Posterior vena cava (tissue), 2 donors: ENCODE measurements around the gene ZFHX3. TPM values are rescaled to one million over a fixed set of nuclear protein-coding genes. Genes with fewer than 3 reads are reported as not detected.
"Not testable (repeated sequence)": the region's sequence is repeated elsewhere in the genome, so short reads cannot be mapped to it uniquely, and the experiment has no call there.

Experiments used
- DNase-seq: peaks from one replicate; pipeline ENCODE4 v3.0.0-alpha.2; 2020; ENCODE audit warnings: low spot score
- intact Hi-C, 2 donors: fragments of 100-400 bp; cut with DNase I; formaldehyde crosslinking; loops; one replicate each; pipeline versions ENCODE4 v1.14.1 to v1.14.2; 2022 to 2023
- total RNA-seq, 2 donors: library from RNA; stranded (reverse); fragmentation: NEBNext Ultra II Directional; extraction: Animal tissue kit (Norgen Biotek cat#: 25700); gene quantifications; one replicate each; pipeline ENCODE4 v1.2.1, GENCODE V29; 2021
- donor health status: DM: yes; HTN: yes; CAD: no.
- donor health status: DM: yes; HTN: yes; CAD: no.

Gene ZFHX3
- total RNA-seq, 2 donors from 2014 or later: 40.8 to 43.7 TPM

DNA sequence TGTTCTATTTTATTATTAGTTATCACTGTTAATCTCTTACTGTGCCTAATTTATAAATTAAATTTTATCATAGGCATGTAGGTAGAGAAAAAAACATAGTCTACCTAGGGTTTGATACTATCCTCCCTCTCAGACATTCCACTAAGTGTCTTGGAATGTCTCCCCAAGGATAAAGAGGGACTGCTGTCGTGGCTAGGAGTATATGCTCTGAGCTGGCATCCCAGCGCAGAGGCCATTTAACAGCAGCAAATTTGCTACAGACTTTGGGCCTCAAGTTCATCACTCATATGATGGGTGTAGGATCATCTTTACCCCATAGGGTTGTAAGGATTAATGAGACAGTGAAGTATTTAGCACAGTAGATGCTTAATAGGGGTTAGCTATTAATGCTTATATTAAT is 56.7 kb downstream of the ZFHX3 start:
- DNase-seq: no peak
- intact Hi-C loops: no loop called here

DNA sequence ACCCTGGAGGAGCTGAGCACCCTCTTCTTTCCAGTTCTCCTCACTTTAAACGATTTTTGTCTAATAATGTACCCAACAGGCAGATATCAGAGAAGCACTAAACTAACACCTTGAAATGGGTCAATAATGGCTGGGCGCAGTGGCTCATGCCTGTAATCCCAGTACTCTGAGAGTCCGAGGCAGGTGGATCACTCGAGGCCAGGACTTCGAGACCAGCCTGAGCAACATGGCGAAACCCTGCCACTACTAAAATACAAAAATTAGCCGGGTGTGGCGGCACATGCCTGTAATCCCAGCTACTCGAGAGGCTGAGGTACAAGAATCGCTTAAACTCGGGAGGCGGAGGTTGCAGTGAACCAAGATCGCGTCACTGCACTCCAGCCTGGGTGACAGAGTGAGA is 57.4 kb downstream of the ZFHX3 start:
- DNase-seq: peak; percentile 38
- intact Hi-C loops: no loop called here

DNA sequence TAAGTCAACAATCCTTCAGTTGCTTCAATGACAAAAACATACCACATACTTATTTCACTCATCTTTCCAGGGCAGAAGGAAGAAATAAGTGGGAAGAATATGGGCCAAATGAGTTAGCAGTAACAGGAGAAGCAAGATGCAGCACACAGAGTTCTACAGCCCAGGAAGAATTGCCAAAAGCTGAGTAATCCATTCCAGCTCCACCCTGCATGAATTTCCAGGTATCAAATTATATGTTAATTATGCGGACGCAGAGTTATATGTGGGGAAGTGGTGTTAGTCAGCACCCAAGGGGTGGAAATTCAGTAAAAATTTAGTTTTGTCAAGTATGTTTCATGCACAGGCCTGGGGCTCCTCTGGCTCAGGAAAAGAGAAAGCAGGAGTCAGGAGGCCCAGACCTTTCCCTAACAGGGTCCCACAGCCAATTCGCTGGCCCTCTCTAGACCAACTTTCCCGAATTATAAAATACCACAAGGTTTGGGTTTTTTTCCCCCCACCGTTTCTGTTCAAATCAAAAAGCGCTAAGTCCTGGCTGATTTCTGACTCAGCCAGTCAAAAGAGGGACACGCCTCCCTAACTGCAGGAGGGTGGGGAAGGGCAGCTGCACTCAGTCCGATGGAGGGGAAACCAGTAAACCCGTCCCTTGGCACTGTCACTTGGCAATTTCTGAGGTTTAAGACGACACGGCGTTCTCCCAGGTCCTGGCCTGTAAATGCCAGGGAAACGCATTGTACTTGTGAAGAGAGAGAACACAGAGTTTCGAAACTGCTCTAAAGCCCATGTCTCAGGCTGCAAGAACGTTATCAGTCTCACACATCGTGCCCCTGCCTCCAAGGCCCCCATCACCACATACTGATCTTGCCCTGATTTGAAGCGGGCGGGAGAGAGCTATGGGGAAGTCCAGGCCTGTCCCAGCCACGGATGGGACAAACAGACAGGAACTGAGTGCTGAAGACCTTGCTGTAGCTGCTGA is 58.1 kb downstream of the ZFHX3 start:
- intact Hi-C loops: no loop called here
- peak; percentile 90 for DNase-seq

DNA sequence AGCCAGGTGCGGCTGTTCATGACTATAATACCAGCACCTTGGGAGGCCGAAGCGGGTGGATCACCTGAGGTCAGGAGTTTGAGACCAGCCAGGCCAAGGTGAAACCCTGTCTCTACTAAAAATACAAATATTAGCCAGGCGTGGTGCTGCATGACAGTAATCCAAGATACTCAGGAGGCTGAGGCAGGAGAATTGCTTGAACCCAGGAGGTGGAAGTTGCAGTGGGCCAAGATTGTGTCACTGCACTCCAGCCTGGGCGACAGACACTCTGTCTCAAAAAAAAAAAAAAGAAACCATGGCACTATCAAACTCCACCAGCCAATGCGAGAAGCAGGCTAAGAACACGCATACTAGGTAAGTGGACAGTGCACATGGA is 58.7 kb downstream of the ZFHX3 start:
- DNase-seq, intact Hi-C loops: not testable (repeated sequence)

DNA sequence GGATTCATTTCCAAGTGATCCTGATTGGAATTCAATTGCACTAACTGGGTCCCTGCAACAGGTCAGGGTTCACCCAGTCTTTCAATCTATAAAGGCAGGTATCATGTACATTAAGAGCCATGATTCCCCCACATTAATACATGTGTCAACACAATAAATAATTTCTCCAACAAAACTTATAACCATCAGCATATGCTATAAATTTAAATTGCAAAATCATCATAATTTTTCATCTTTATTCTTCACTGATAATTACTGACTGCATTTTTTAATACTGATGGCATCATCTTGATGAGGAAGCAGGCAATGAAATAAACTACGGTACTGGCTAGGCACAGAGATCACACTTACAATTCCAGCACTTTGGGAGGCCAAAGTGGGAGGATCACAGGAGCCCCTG is 59.4 kb downstream of the ZFHX3 start:
- intact Hi-C loops: no loop called here
- DNase-seq: no peak

DNA sequence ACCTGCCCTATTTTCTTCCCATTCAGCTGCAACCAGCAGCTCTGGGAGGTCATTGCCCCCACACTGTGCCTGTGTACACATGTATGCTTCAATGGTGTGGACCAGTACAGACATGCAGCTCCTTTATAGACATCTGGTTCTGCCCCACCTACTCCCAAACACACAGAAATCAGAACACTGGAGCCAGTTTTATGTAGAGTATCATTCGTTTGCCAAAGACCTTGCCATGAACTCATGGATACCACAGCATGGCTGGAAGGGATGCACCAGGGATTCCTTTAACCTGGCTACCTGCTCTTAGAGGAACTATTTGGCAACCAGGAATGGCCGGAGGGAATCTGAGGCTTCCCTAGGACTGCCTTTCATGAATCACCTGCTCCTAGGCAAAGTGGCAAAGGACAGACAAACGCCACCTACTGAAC is 60.4 kb downstream of the ZFHX3 start:
- no peak for DNase-seq
- intact Hi-C loops: no loop called here

DNA sequence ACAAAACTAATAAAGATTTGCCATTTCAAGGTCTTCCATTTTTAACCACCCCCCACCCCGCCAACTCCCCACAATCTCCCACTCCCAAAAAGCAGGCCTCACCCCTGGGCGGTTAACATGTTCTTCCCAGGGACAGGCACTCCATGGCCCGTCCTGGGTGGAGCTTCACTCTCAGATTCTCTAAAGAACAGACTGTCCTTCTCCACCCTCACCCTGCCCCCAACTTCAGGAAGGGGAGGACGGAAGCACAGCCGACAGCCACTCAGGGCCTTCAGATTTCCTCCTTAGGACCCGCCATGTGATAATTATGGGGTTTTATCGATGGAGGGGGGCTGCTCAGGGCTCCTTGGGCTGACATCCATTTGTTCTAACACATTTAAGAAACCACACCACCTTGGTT is 61.9 kb downstream of the ZFHX3 start:
- peak; percentile 87 for DNase-seq
- intact Hi-C loops: no loop called here

DNA sequence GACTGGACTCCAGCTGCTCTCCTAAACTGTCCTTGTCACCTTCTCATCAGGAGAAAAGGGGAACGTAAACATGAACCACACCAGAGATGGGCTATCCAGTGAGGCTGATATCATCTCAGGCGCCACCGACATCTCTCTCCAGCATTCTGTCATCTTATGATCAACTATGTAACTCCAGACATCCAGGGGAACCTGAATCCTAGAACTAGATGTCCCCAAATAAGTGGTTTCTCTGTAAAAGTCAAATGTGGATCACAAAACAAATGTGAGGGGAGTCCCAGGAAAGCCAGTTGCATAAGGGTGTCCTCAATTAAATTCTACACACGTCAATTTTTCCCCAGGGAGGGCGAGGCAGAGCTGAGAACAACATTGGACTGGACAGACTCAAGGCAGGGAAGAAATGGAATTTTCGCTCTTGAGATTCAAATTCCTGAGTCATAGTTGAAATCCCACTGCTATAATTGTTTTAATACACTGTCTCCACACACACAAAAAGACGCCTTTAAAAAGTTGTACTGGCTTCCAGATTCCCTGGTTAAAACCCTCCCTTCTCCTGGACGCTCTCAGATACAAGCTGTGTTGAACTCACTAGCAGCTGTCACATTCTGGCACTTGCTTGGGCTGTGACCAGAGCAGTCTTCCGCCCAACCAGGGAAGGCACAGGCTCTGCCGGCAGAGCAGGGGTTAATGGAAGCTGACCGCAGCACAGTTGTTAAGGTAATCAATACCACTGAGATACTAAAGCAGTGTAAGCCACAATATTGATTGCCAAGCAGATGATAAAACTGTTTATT is 62.6 kb downstream of the ZFHX3 start:
- intact Hi-C loops: no loop called here
- DNase-seq: peak; percentile 90

DNA sequence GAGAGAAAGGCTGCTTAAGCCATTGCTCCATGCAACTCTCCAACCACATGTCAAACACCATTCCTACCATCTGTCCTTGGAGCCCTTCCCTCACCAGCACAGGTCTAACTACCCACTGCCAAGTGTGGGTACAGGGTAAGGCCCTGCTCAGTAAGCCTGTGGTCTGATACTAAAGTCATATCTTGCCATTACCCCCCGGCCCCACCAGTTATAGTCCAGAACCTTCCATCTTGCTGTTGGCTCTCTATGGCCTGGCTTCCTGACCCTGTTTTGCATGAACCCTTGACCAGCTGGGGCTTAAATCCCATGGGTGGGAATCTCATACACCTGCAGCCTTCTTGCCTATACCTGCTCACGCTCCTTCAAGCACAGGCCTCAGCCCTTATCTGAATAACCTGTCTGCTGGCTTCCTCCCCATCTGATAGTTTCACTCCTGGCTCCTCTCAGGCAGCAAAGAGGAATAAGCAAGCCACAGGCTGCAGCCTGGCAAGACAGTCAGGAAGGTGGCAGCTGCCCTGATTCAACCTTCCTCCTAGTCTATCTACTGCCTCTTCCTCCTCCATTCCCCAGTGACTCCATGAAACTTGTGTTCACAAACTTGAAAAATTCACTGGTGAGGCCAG is 64.1 kb downstream of the ZFHX3 start:
- no peak for DNase-seq
- intact Hi-C loops: no loop called here

DNA sequence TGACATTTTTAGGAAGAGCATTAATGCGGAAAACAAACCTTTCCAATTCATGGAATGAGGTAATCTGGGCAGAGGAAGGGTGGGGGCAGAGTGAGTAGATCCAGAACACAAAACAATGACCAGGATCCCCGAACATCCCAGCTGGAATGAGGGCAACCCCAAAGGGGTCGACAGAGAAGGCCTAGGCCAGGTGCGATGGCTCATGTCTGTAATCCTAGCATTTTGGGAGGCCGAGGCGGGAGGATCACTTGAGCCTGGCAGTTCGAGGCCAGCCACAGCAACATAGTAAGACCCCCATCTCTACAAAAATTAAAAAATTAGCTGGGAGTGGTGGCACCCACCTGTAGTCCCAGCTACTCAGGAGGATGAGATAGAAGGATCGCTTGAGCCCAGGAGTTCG is 64.7 kb downstream of the ZFHX3 start:
- no peak for DNase-seq
- intact Hi-C loops: no loop called here

DNA sequence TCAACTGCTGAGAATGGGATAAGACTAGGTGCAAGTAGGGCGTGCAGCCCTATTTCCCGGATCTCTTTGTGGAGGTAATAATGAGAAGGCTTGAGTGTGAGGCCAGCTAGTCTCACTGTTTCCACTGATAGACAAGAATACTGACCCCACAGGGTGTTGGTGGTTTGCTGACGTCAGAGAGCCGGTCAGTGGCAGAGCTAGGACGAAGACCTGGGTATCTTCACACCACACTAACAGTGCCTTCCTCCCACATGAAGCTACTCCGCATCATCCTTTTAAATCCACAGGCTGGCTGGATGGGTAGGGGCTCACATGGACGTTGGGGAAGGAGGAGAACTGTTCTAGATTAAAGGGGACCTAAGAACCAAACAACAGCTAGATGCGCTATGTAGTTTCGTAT is 68.0 kb downstream of the ZFHX3 start:
- peak; percentile 37 for DNase-seq
- intact Hi-C loops: loop anchor here in 1 of 2 donors (5.0 kb wide), 1 partner anchor 38 kb away; no protein-coding TSS in a partner anchor

DNA sequence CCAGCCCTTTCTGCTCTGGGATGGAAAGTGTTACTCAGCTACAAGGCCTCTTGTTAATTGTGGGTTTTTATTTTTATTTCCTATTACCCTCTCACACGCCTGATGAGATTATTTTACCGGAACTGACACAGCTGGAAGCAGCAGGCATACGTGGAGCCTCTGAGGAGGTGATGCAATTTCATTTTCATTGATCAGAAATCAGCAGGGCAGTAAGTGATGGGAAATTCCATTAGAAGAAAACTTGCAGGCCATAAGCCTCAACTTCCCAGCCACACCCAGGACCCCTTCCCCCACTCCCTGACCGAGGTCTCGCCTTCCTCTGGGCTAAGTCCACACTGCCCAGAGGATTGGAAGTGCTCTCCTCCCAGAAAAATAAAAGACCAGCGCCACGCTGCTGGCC is 69.7 kb downstream of the ZFHX3 start:
- DNase-seq: no peak
- intact Hi-C loops: loop anchor here in 1 of 2 donors (5.0 kb wide), 1 partner anchor 36 kb away; no protein-coding TSS in a partner anchor

DNA sequence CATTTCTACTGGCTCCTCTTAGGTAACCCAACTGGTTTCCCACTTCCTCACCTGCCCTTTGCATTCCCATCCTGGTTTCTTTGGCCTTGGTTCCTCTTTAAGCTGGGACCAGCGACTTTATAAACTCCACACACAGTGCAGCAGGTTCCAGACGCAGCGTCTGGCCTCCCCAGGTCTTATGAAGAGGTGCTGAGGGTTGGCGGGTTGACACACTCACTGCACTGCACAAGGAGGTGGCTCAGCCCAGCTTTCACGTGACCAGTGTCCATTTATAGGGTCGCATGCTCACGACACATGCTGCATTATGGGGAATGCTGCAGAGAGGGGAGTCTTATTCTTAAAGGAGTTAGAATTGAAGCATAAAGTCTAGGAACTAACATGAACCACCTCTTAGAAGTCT is 70.8 kb downstream of the ZFHX3 start:
- no peak for DNase-seq
- intact Hi-C loops: loop anchor here in 1 of 2 donors (5.0 kb wide), 1 partner anchor 35 kb away; no protein-coding TSS in a partner anchor

DNA sequence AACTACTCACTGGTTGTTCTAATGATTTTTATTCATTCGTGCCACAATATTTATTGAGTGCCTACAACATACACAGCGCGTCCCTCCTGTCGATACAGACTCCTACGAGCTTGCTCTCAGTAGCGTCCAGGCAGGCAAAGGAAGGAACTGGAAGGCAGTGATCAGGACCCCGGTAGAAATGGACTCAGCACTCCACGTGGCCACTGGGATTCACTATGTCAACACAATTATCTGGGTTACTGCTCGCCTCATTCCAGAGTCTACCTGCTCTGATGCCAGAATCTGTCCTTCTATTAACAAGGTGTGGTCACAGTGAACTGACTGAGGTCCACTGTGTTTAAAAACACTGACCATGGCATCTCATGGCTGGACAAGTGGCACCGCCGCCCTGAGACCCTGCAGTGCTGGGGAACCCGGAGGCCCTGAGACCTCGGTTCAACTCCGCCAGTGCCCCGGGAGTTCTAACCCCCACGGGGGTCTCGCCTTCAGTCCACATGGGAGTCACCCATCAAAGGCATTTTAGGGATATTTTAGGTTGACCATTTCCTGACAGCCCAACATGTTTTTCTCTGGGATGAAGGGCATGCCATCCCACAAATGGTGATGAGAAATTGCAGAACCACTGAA is 71.4 kb downstream of the ZFHX3 start:
- no peak for DNase-seq
- intact Hi-C loops: loop anchor here in 1 of 2 donors (5.0 kb wide), 1 partner anchor 34 kb away; no protein-coding TSS in a partner anchor

DNA sequence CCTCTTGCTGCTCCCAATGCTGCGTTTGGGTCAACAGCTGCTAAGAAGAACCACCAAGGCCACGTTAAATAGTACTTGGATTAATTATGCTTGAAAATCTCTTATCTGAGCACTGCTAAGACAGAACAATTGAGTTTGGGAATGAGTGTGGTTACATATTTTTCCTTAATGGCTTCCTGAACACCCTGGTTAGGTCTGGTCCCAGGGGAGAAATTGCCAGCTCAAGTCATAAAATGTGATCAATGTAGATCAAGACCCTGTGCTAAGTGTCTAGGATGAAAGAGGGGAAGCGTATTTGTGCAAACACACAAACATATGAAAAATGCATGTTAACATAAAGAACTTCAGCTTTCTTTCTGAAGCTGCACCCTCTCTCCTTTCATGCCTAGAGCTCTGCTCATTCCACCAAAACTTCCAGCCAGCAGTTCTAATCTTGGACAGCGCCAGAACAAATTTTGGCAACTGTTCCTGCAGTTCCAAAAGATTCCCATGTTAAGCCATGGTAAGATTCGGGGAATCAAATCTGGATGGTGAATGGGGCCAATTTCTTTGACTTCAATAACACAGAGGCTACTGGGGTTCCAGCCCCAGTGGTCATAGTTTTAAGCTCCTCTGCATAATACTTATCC is 72.0 kb downstream of the ZFHX3 start:
- no peak for DNase-seq
- intact Hi-C loops: loop anchor here in 1 of 2 donors (5.0 kb wide), 1 partner anchor 34 kb away; no protein-coding TSS in a partner anchor

DNA sequence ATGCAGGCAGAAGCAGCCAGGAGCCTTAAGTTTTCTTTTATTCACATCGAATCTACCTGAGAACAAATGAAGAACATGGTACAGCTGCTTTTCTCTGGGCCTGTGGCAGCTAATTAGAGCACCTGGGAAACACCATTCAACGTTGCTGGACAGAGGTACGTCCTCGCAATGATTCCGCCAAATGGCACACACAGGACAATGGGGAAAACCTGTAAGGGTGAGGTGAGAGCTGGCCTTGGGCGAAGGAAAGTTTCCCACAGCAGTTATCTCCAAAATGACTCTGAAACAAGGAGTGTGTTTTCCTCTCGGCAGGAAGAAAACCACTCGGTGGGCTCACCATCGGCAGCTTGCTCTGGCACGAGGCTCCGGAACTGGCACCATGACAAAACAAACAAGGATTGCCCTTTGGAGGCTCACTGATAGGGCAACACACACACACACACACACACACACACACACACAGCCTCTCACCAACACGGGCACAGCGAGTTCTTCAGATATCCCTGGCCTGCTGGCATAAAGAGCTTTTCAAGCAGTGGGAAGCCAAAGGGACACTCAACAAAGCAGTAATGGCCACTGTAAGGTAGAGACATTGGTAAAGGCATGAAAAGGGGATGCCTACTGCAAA is 73.7 kb downstream of the ZFHX3 start:
- DNase-seq: no peak
- intact Hi-C loops: no loop called here

DNA sequence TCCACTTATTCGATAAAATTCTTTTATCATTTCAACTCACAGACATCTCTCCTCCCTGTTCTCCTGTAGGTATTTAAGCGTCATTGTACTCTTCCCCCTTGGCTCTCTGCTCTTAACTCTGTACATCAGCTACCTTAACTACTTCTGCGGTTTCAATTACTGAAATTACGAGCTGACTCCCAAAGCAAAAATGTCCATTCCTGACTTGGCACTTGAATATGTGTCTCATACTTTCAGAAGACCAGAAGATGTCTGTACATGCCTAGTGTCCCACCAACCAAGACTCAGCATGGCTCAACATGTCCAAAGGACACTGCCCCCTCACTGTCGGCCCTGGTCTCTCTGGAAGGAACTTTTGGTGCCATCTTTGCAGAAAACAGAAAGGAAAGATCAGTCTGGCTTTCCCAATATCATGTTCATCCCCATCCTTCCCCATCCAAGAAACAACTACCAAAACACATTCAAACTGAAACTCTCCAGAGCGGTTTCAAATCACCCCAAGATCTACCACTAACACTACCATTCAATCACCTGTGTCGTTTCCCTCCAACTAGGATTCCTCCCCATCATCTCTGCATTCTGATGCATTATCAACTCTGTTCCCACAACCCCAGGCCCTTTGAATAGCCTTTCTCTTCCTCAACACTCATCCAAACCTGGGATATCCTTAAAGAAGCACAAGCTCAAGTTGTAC is 74.9 kb downstream of the ZFHX3 start:
- DNase-seq: no peak
- intact Hi-C loops: no loop called here

DNA sequence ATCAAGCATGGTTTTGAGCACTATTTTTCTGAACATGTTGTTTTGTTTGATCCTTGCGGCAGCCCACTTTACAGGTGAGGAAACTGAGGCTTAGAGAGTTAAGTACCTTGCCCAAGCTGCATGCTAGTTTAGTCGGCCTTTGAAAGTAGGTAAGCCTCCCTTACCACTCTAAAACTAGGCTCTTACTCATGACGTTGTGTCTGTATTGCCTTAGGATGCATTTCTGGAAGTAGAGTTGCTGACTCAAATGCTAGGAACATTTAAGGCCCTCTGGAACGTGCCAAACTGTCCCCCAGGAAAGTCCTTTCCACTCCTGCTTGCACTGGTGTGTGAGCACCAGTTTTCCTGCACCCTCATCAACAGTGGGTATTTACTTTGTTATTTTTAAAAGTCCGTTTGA is 76.6 kb downstream of the ZFHX3 start:
- no peak for DNase-seq
- intact Hi-C loops: no loop called here
